ENCODE measurements around the gene SLC6A20. TPM values are rescaled to one million over a fixed set of nuclear protein-coding genes. Genes with fewer than 3 reads are reported as not detected.
A peak's percentile ranks its signal among the peaks of the same experiment; 100 is the strongest.

Gene SLC6A20
- total and polyA plus RNA-seq, 2 of the 13 experiments (the other 11 are each of a cell fraction or from before 2014, with no cell fraction given) = not detected

DNA sequence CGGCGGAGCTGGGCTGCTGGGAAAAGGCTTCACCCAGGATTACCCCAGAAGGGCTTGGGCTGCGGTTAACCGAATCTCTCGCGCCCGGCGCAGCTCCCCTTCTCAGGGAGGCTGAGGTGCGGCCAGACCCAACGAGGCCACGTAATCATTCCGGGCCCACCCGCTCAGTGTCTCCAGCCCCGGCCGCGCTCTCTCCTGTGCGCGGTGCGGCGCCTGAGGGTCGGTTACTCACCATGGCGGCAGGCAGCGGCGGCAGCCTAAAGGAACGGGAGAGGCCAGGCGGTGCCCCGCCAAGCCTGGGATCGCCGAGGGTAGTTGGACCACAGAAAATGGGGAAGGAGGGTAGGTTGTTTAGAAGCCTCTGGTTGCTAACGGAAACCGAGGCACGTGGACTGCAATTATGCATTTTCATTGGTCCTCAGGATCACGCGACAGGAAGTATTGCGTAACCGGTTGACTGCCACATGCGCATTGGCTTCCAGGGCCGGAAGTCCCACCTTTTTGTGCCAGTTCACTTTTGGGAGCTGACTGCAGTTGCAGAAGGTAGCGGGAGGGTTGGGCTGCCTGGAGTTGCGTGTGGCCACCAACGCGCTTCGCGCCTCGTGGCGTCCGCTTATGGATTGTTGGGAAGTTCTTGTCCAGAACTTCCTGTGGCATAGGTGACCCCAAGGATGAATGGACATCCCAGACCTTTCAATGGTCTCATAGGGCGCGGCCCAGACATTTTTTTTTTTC lies 45.6 kb upstream of the SLC6A20 start, which contains the start of gene LZTFL1:
TSS of gene LZTFL1 (minus strand) at position 363 of the 735 bp plus-strand sequence. CDS start at position 235, 128 bp downstream.
- BruUV-seq (replicated peaks) = no TSS peak
- intact Hi-C loops (cut with micrococcal nuclease; ENCODE audit: unreplicated experiment) = no loop called here
- TF ChIP-seq, protein P1, sequence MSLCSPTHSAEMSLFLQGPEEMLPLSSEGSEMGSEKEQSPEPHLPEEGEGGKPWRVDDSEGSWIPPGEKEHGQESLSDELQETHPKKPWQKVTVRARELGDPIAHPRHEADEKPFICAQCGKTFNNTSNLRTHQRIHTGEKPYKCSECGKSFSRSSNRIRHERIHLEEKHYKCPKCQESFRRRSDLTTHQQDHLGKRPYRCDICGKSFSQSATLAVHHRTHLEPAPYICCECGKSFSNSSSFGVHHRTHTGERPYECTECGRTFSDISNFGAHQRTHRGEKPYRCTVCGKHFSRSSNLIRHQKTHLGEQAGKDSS (CRISPR knock-in tag; IDR thresholded peaks at IDR 0.05; ENCODE audit: borderline replicate concordance, low read depth) = no peak
- TF ChIP-seq TMF1 (CRISPR knock-in tag; IDR thresholded peaks at IDR 0.05; ENCODE audit: low read depth) (0 out of 2 replicates have a peak, but pooled peaks have one; percentile 58), ONECUT2 (CRISPR knock-in tag; IDR thresholded peaks at IDR 0.05) (no peak), PHF20 (CRISPR knock-in tag; IDR thresholded peaks at IDR 0.05) (peak; percentile 84), FOSL1 (CRISPR knock-in tag; IDR thresholded peaks at IDR 0.05; ENCODE audit: borderline replicate concordance) (no peak), EHMT2 (IDR thresholded peaks at IDR 0.05; ENCODE audit: borderline replicate concordance, low read depth, low read length) (peak; percentile 96; the same call in 1 of the 2 replicates), MAZ (IDR thresholded peaks at IDR 0.05; ENCODE audit: borderline replicate concordance, low read depth, low read length) (no peak), MAZ (CRISPR knock-in tag; IDR thresholded peaks at IDR 0.05; ENCODE audit: low read depth) (no peak; the same call in 1 of the 2 replicates), TRIM24 (CRISPR knock-in tag; IDR thresholded peaks at IDR 0.05) (no peak), SIX4 (CRISPR knock-in tag; IDR thresholded peaks at IDR 0.05) (no peak), ARNTL (CRISPR knock-in tag; IDR thresholded peaks at IDR 0.05) (peak; percentile 68; the same call in 1 of the 2 replicates), ZSCAN21 (CRISPR knock-in tag; IDR thresholded peaks at IDR 0.05; ENCODE audit: borderline replicate concordance) (no peak), HCFC1 (IDR thresholded peaks at IDR 0.05; ENCODE audit: low read depth, low read length) (peak; percentile 36; the same call in 1 of the 2 replicates), DR1 (CRISPR knock-in tag; IDR thresholded peaks at IDR 0.05) (peak; percentile 37; the same call in 1 of the 2 replicates), ZNF234 (CRISPR knock-in tag; conservative IDR thresholded peaks at IDR 0.05) (no peak), ZNF205 (CRISPR knock-in tag; IDR thresholded peaks at IDR 0.05) (peak; percentile 70; the same call in 1 of the 2 replicates)
- TF ChIP-seq, protein P2, sequence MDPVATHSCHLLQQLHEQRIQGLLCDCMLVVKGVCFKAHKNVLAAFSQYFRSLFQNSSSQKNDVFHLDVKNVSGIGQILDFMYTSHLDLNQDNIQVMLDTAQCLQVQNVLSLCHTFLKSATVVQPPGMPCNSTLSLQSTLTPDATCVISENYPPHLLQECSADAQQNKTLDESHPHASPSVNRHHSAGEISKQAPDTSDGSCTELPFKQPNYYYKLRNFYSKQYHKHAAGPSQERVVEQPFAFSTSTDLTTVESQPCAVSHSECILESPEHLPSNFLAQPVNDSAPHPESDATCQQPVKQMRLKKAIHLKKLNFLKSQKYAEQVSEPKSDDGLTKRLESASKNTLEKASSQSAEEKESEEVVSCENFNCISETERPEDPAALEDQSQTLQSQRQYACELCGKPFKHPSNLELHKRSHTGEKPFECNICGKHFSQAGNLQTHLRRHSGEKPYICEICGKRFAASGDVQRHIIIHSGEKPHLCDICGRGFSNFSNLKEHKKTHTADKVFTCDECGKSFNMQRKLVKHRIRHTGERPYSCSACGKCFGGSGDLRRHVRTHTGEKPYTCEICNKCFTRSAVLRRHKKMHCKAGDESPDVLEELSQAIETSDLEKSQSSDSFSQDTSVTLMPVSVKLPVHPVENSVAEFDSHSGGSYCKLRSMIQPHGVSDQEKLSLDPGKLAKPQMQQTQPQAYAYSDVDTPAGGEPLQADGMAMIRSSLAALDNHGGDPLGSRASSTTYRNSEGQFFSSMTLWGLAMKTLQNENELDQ (CRISPR knock-in tag; IDR thresholded peaks at IDR 0.05; ENCODE audit: borderline replicate concordance) = no peak
- TF ChIP-seq, protein P3, sequence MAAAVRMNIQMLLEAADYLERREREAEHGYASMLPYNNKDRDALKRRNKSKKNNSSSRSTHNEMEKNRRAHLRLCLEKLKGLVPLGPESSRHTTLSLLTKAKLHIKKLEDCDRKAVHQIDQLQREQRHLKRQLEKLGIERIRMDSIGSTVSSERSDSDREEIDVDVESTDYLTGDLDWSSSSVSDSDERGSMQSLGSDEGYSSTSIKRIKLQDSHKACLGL (CRISPR knock-in tag; IDR thresholded peaks at IDR 0.05) = peak; percentile 89
- TF ChIP-seq, protein P4, sequence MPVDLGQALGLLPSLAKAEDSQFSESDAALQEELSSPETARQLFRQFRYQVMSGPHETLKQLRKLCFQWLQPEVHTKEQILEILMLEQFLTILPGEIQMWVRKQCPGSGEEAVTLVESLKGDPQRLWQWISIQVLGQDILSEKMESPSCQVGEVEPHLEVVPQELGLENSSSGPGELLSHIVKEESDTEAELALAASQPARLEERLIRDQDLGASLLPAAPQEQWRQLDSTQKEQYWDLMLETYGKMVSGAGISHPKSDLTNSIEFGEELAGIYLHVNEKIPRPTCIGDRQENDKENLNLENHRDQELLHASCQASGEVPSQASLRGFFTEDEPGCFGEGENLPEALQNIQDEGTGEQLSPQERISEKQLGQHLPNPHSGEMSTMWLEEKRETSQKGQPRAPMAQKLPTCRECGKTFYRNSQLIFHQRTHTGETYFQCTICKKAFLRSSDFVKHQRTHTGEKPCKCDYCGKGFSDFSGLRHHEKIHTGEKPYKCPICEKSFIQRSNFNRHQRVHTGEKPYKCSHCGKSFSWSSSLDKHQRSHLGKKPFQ (CRISPR knock-in tag; IDR thresholded peaks at IDR 0.05; ENCODE audit: insufficient replicate concordance) = no peak

More for the DNA sequence above, 45.6 kb upstream of the SLC6A20 start, which contains the start of gene LZTFL1:
- H3K27ac ChIP-seq (ENCODE audit: extremely low read length, insufficient read depth, low read length) = peak within 1 kb of the TSS; percentile 33
- H3K4me1 ChIP-seq (ENCODE audit: insufficient read depth, low read length) = peaks cover 16% of the 10 kb centered on the region
- peak; percentile 95 for ATAC-seq
- 13% methylated on average over 36 of the region's 49 CpGs for WGBS (ENCODE audit: low lambda C conversion rate)
- peaks cover 7% of the 10 kb centered on the region; the same call in 1 of the 2 replicates for H3K9me3 ChIP-seq (ENCODE audit: low read length)
- FAIRE-seq = peak; percentile 96
- in situ Hi-C loops (cut with HindIII; ENCODE audit: extremely low pct_ligation_motif_present, low pct_unique_long_range_greater_than_20kb) = no loop called here
- H3K4me2 ChIP-seq (ENCODE audit: low read depth, low read length) = peak within 1 kb of the TSS; percentile 80
- ChIA-PET CTCF (ENCODE audit: low intra/inter-chr PET ratio, low total read pairs) (no interaction called here), POLR2A (no interaction called here)
- H2AFZ ChIP-seq (ENCODE audit: low read length) = peak within 1 kb of the TSS; percentile 55
- no peaks in the 10 kb centered on the region for H3K79me2 ChIP-seq (ENCODE audit: insufficient read depth, low read length)
- peaks cover 0 to 1% of the 10 kb centered on the region in 2 experiments; a peak in 1 of 5 replicates for H3K36me3 ChIP-seq (replicated peaks in 1 of 2; ENCODE audit: control insufficient read depth in 1 of 2, insufficient read depth in 2 of 2, low read length in 2 of 2)
- DNase-seq (ENCODE audit: low spot score) = peak; percentile 93
- peak within 1 kb of the TSS; percentile 76 to 91 (median 88) for H3K4me3 ChIP-seq (replicated peaks in 1 of 3; ENCODE audit: insufficient read depth in 1 of 3, low read depth in 2 of 3, low read length in 3 of 3)
- peak within 1 kb of the TSS; percentile 74 for H3K9ac ChIP-seq (ENCODE audit: insufficient read depth, low read depth, low read length)
- H4K20me1 ChIP-seq (ENCODE audit: insufficient read depth, low read length) = no peaks in the 10 kb centered on the region
- no peaks in the 10 kb centered on the region; a peak in 1 of 5 replicates for H3K27me3 ChIP-seq (ENCODE audit: control insufficient read depth in 1 of 2, insufficient read depth in 2 of 2, low read length in 2 of 2)
